ENCODE data around the gene STAT3.

Gene STAT3

GRCh38 chr17:42381898-42382297 lies 6.3 kb downstream of the STAT3 start:
- no peak overlapping the region for H3K4me3 ChIP-seq (ENCODE audit: low read depth, low read length)
- H3K27ac ChIP-seq: no peak overlapping the region
- H3K79me2 ChIP-seq: peaks cover 28% of the 10 kb centered on the region
- no peak overlapping the region for H3K4me2 ChIP-seq (ENCODE audit: low read length)
- H2AFZ ChIP-seq: no peak overlapping the region
- H3K4me1 ChIP-seq: peaks cover 4% of the 10 kb centered on the region
- no peaks in the 10 kb centered on the region for H3K36me3 ChIP-seq (ENCODE audit: control insufficient read depth, insufficient read depth, low read length)
- TF ChIP-seq CTCF (IDR thresholded peaks at IDR 0.05): no peak
- H3K9ac ChIP-seq: no peak overlapping the region
- H3K27me3 ChIP-seq (ENCODE audit: control insufficient read depth, insufficient read depth, low read length): no peaks in the 10 kb centered on the region
- H3K9me3 ChIP-seq (ENCODE audit: control insufficient read depth, low read length): no peaks in the 10 kb centered on the region

GRCh38 chr17:42380935-42381334 lies 7.3 kb downstream of the STAT3 start:
- no peak overlapping the region for H2AFZ ChIP-seq
- peaks cover 4% of the 10 kb centered on the region for H3K4me1 ChIP-seq
- no peak overlapping the region for H3K9ac ChIP-seq
- no peak for TF ChIP-seq CTCF (IDR thresholded peaks at IDR 0.05)
- no peaks in the 10 kb centered on the region for H3K27me3 ChIP-seq (ENCODE audit: control insufficient read depth, insufficient read depth, low read length)
- no peak overlapping the region for H3K4me3 ChIP-seq (ENCODE audit: low read depth, low read length)
- H3K36me3 ChIP-seq (ENCODE audit: control insufficient read depth, insufficient read depth, low read length): no peaks in the 10 kb centered on the region
- no peaks in the 10 kb centered on the region for H3K9me3 ChIP-seq (ENCODE audit: control insufficient read depth, low read length)
- no peak overlapping the region for H3K4me2 ChIP-seq (ENCODE audit: low read length)
- peaks cover 23% of the 10 kb centered on the region for H3K79me2 ChIP-seq
- no peak overlapping the region for H3K27ac ChIP-seq

- no peaks in the 10 kb centered on the region for H3K27me3 ChIP-seq (ENCODE audit: control insufficient read depth, insufficient read depth, low read length)
- peaks cover 13% of the 10 kb centered on the region for H3K79me2 ChIP-seq
- no peak overlapping the region for H3K9ac ChIP-seq
- H3K4me1 ChIP-seq: peaks cover 7% of the 10 kb centered on the region
- TF ChIP-seq CTCF (IDR thresholded peaks at IDR 0.05): no peak
- peak overlapping the region; percentile 16 for H3K27ac ChIP-seq
- H3K4me3 ChIP-seq (ENCODE audit: low read depth, low read length): no peak overlapping the region
- no peaks in the 10 kb centered on the region for H3K9me3 ChIP-seq (ENCODE audit: control insufficient read depth, low read length)
- no peaks in the 10 kb centered on the region for H3K36me3 ChIP-seq (ENCODE audit: control insufficient read depth, insufficient read depth, low read length)
- no peak overlapping the region for H2AFZ ChIP-seq
- H3K4me2 ChIP-seq (ENCODE audit: low read length): peak overlapping the region; percentile 56
Observed at GRCh38 chr17:42378959-42379594, 9.2 kb downstream of the STAT3 start.

- Histone ChIP-seq H3K27me3 (ENCODE audit: control insufficient read depth, insufficient read depth, low read length) (no peaks in the 10 kb centered on the region), H3K36me3 (ENCODE audit: control insufficient read depth, insufficient read depth, low read length) (no peaks in the 10 kb centered on the region), H3K4me2 (ENCODE audit: low read length) (peak overlapping the region; percentile 56), H3K9ac (no peak overlapping the region), H3K27ac (no peak overlapping the region), H3K79me2 (peaks cover 13% of the 10 kb centered on the region), H2AFZ (no peak overlapping the region), H3K4me1 (peaks cover 8% of the 10 kb centered on the region), H3K4me3 (ENCODE audit: low read depth, low read length) (no peak overlapping the region), H3K9me3 (ENCODE audit: control insufficient read depth, low read length) (no peaks in the 10 kb centered on the region)
- TF ChIP-seq CTCF (IDR thresholded peaks at IDR 0.05): no peak
Observed at GRCh38 chr17:42378359-42378958, 9.8 kb downstream of the STAT3 start.

GRCh38 chr17:42373896-42374295 lies 14.3 kb downstream of the STAT3 start:
- H3K9me3 ChIP-seq (ENCODE audit: control insufficient read depth, low read length): no peaks in the 10 kb centered on the region
- H3K4me2 ChIP-seq (ENCODE audit: low read length): no peak overlapping the region
- H3K79me2 ChIP-seq: peaks cover 26% of the 10 kb centered on the region
- H3K27ac ChIP-seq: no peak overlapping the region
- no peaks in the 10 kb centered on the region for H3K27me3 ChIP-seq (ENCODE audit: control insufficient read depth, insufficient read depth, low read length)
- no peak for TF ChIP-seq CTCF (IDR thresholded peaks at IDR 0.05)
- H3K4me3 ChIP-seq (ENCODE audit: low read depth, low read length): no peak overlapping the region
- no peak overlapping the region for H3K9ac ChIP-seq
- peaks cover 4% of the 10 kb centered on the region for H3K4me1 ChIP-seq
- H3K36me3 ChIP-seq (ENCODE audit: control insufficient read depth, insufficient read depth, low read length): no peaks in the 10 kb centered on the region
- no peak overlapping the region for H2AFZ ChIP-seq

All from parathyroid adenoma (tissue), 2 donors.